GM23338 (cell line): Measurements from ENCODE around the gene FNDC3A. TPM values are rescaled to one million over a fixed set of nuclear protein-coding genes. Genes with fewer than 3 reads are reported as not detected.

Source experiments
- ATAC-seq: fragments of 200-7000 bp; cut with Tn5 transposase; 3 replicates; pipeline ENCODE4 v1.9.1; 2020
- DNase-seq: peaks from one replicate; pipeline ENCODE4 v3.0.0-alpha.2; 2015; ENCODE audit warnings: low spot score
- H2AFZ ChIP-seq: fragments of 200-600 bp; sonication (generic); 2 replicates; pipeline ENCODE4 v1.8.0; 2016; ENCODE audit warnings: antibody characterized with exemption, mild to moderate bottlenecking, moderate library complexity
- H3F3A ChIP-seq: fragments of 200-600 bp; sonication (generic); replicated peaks from 2 replicates; pipeline ENCODE4 v1.8.0; 2017; ENCODE audit warnings: antibody characterized with exemption, mixed run types, low read depth
- H3K27ac ChIP-seq: fragments of 200-600 bp; sonication (generic); 2 replicates; pipeline ENCODE4 v1.6.1; 2016; ENCODE audit warnings: low read depth
- H3K27me3 ChIP-seq: fragments of 200-600 bp; sonication (generic); 2 replicates; pipeline ENCODE4 v1.8.0; 2016; ENCODE audit warnings: mild to moderate bottlenecking, mixed run types, moderate library complexity; ENCODE audit not compliant: insufficient read depth
- H3K36me3 ChIP-seq: fragments of 200-600 bp; sonication (generic); 2 replicates; pipeline ENCODE4 v1.8.0; 2016; ENCODE audit warnings: mild to moderate bottlenecking; ENCODE audit not compliant: insufficient read depth
- H3K4me1 ChIP-seq: fragments of 200-600 bp; sonication (generic); 2 replicates; pipeline ENCODE4 v1.8.0; 2016; ENCODE audit warnings: mild to moderate bottlenecking, moderate library complexity; ENCODE audit not compliant: insufficient read depth
- H3K4me2 ChIP-seq: fragments of 200-600 bp; sonication (generic); 2 replicates; pipeline ENCODE4 v1.7.1; 2017; ENCODE audit warnings: mixed run types
- H3K4me3 ChIP-seq: fragments of 200-600 bp; sonication (generic); 2 replicates; pipeline ENCODE4 v1.6.1; 2016; ENCODE audit warnings: mixed run types
- H3K79me2 ChIP-seq: fragments of 200-600 bp; sonication (generic); replicated peaks from 2 replicates; pipeline ENCODE4 v1.8.0; 2017; ENCODE audit warnings: mild to moderate bottlenecking; ENCODE audit not compliant: insufficient read depth
- H3K9me2 ChIP-seq: fragments of 200-600 bp; sonication (generic); 2 replicates; pipeline ENCODE4 v1.8.0; 2017; ENCODE audit not compliant: insufficient read depth
- H4K20me1 ChIP-seq: fragments of 200-600 bp; sonication (generic); replicated peaks from 2 replicates; pipeline ENCODE4 v1.8.0; 2017; ENCODE audit warnings: mild to moderate bottlenecking; ENCODE audit not compliant: insufficient read depth
- H3K27ac Mint-ChIP-seq: 2 replicates; pipeline ENCODE4 v1.8.0; 2020; ENCODE audit warnings: inconsistent platforms, mild to moderate bottlenecking, moderate library complexity, mixed read lengths
- H3K27me3 Mint-ChIP-seq: 3 replicates; pipeline ENCODE4 v1.8.0; 2022; ENCODE audit warnings: low read depth, mild to moderate bottlenecking, moderate library complexity, mixed read lengths, inconsistent platforms; ENCODE audit not compliant: insufficient read depth, poor library complexity
- H3K36me3 Mint-ChIP-seq: 3 replicates; pipeline ENCODE4 v1.8.0; 2021; ENCODE audit warnings: low read depth, mild to moderate bottlenecking, inconsistent platforms, moderate library complexity, mixed read lengths
- H3K4me1 Mint-ChIP-seq: 3 replicates; pipeline ENCODE4 v1.8.0; 2020; ENCODE audit warnings: mild to moderate bottlenecking, inconsistent platforms, mixed read lengths
- H3K4me3 Mint-ChIP-seq: 3 replicates; pipeline ENCODE4 v1.8.0; 2021; ENCODE audit warnings: moderate library complexity, mild to moderate bottlenecking, inconsistent platforms, mixed read lengths
- H3K9me3 Mint-ChIP-seq: 3 replicates; pipeline ENCODE4 v1.8.0; 2020; ENCODE audit warnings: moderate library complexity, mild to moderate bottlenecking, inconsistent platforms, mixed read lengths
- CREB1 ChIP-seq: fragments of 250-450 bp; sonication (Bioruptor Pico); IDR thresholded peaks from 2 replicates; pipeline ENCODE4 v1.5.0; 2020; ENCODE audit warnings: low read depth, mild to moderate bottlenecking, moderate library complexity
- CTCF ChIP-seq, 2 experiments: fragments of 200-600 bp in 1 of 2; sonication (generic) in 1 of 2; conservative IDR thresholded peaks; 2 replicates each; pipeline versions ENCODE4 v1.5.1 to v1.6.1; 2016 to 2017; ENCODE audit warnings: antibody characterized with exemption in 2 of 2, low read depth in 2 of 2, mild to moderate bottlenecking in 2 of 2, moderate library complexity in 1 of 2
- ETS1 ChIP-seq: IDR thresholded peaks from 2 replicates; pipeline ENCODE4 v1.6.1; 2016; ENCODE audit warnings: antibody characterized with exemption
- EZH2phosphoT487 ChIP-seq: fragments of 200-600 bp; sonication (generic); IDR thresholded peaks from one replicate; pipeline ENCODE4 v1.8.1; 2018; ENCODE audit warnings: antibody characterized with exemption; ENCODE audit not compliant: unreplicated experiment
- JUNB ChIP-seq: IDR thresholded peaks from one replicate; pipeline ENCODE4 v1.6.1; 2016; ENCODE audit warnings: antibody characterized with exemption; ENCODE audit not compliant: unreplicated experiment
- NANOG ChIP-seq: IDR thresholded peaks from 2 replicates; pipeline ENCODE4 v1.6.1; 2016; ENCODE audit warnings: antibody characterized with exemption, borderline replicate concordance
- POLR2AphosphoS5 ChIP-seq: IDR thresholded peaks from 2 replicates; pipeline ENCODE4 v1.6.1; 2016; ENCODE audit warnings: antibody characterized with exemption, low read depth
- STAT1 ChIP-seq: IDR thresholded peaks from one replicate; pipeline ENCODE4 v1.6.1; 2016; ENCODE audit warnings: antibody characterized with exemption; ENCODE audit not compliant: unreplicated experiment
- ZNF114 ChIP-seq: fragments of 250-450 bp; sonication (Bioruptor Pico); IDR thresholded peaks from 2 replicates; pipeline ENCODE4 v1.5.0; 2020; ENCODE audit warnings: mild to moderate bottlenecking, moderate library complexity
- ZNF331 ChIP-seq: fragments of 250-450 bp; sonication (Bioruptor Pico); IDR thresholded peaks from 2 replicates; pipeline ENCODE4 v1.5.0; 2020; ENCODE audit warnings: low read depth, mild to moderate bottlenecking, moderate library complexity
- polyA plus RNA-seq: library from polyadenylated mRNA; unstranded; fragments of >200 nt; fragmentation: Nextera tagmentation; extraction: Ambion mirVana; gene quantifications from 2 replicates; pipeline ENCODE4 v1.2.1, GENCODE V29; 2016
- total RNA-seq: library from RNA; depleted of rRNA; stranded (reverse); fragments of >200 nt; shearing (Covaris generic); gene quantifications from 2 replicates; pipeline ENCODE4 v1.2.3, GENCODE V29; 2014

The FNDC3A gene
- total and polyA plus RNA-seq, 2 experiments from 2014 or later: 10.3 to 31.1 TPM

- TF ChIP-seq ETS1: no peak
- no peak for TF ChIP-seq JUNB
- TF ChIP-seq EZH2phosphoT487: no peak
- TF ChIP-seq ZNF114 (CRISPR knock-in tag): no peak
Measured at GRCh38 chr13:49052813-49053212, 77.1 kb downstream of the FNDC3A start (continued).

- Mint-ChIP-seq H3K4me3 (no peak overlapping the region), H3K27me3 (peaks cover 3% of the 10 kb centered on the region), H3K9me3 (no peaks in the 10 kb centered on the region; the same call in 1 of the 3 replicates), H3K36me3 (peaks cover 23% of the 10 kb centered on the region), H3K4me1 (peaks cover 27% of the 10 kb centered on the region), H3K27ac (no peak overlapping the region)
- Histone ChIP-seq H3K27ac (no peak overlapping the region), H2AFZ (no peak overlapping the region), H3K4me1 (peaks cover 15% of the 10 kb centered on the region), H3K4me2 (no peak overlapping the region), H4K20me1 (no peaks in the 10 kb centered on the region), H3K4me3 (no peak overlapping the region), H3K79me2 (peaks cover 26% of the 10 kb centered on the region), H3K9me2 (0 out of 2 replicates have a peak, but pooled peaks cover 6% of the 10 kb centered on the region), H3F3A (no peaks in the 10 kb centered on the region), H3K27me3 (no peaks in the 10 kb centered on the region), H3K36me3 (no peaks in the 10 kb centered on the region)
- no peak for DNase-seq
- ATAC-seq: no peak
- no peak for TF ChIP-seq NANOG
- TF ChIP-seq EZH2phosphoT487: no peak
- no peak for TF ChIP-seq JUNB
- no peak for TF ChIP-seq ZNF114 (CRISPR knock-in tag)
- no peak for TF ChIP-seq STAT1
- no peak for TF ChIP-seq ETS1
- no peak for TF ChIP-seq CTCF (conservative IDR thresholded peaks at IDR 0.05; ENCODE audit: low read depth in 2 of 2)
- no peak for TF ChIP-seq POLR2AphosphoS5
- no peak for TF ChIP-seq ZNF331 (CRISPR knock-in tag)
- no peak for TF ChIP-seq CREB1 (CRISPR knock-in tag)
Measured at GRCh38 chr13:49053215-49053614, 77.5 kb downstream of the FNDC3A start.
